Tibial artery (tissue), 4 donors: Measurements from ENCODE around the gene MAPRE2.

Source experiments
- DNase-seq, 2 donors: peaks; one replicate each; pipeline ENCODE4 v3.0.0-alpha.2; 2019
- H3K27ac ChIP-seq, 2 donors: fragments of 200-600 bp; sonication (generic) in 1 of 2; 1 replicate in 1 of 2; 2 replicates in 1 of 2; pipeline ENCODE4 v1.5.1; 2018 to 2019; ENCODE audit warnings: mild to moderate bottlenecking in 1 of 2
- H3K27me3 ChIP-seq, 2 donors: fragments of 200-600 bp; sonication (generic) in 1 of 2; one replicate each; pipeline versions ENCODE4 v1.5.1 to v1.6.0; 2016 to 2019
- H3K36me3 ChIP-seq, 3 donors: fragments of 200-600 bp; sonication (generic) in 2 of 3; one replicate each; pipeline ENCODE4 v1.5.1; 2016 to 2019; ENCODE audit warnings: mild to moderate bottlenecking in 2 of 3
- H3K4me1 ChIP-seq, 4 donors: fragments of 200-600 bp; sonication (generic) in 2 of 4; 1 replicate in 3 of 4; 2 replicates in 1 of 4; pipeline ENCODE4 v1.5.1; 2016 to 2019
- H3K4me3 ChIP-seq, 2 donors: fragments of 200-600 bp; sonication (generic) in 1 of 2; 1 replicate in 1 of 2; 2 replicates in 1 of 2; pipeline ENCODE4 v1.5.1; 2018 to 2019; ENCODE audit warnings: mild to moderate bottlenecking in 2 of 2
- H3K9me3 ChIP-seq, 3 donors: fragments of 200-600 bp; sonication (generic) in 1 of 3; one replicate each; pipeline ENCODE4 v1.5.1; 2016 to 2019
- CTCF ChIP-seq, 2 experiments: fragments of 200-600 bp in 1 of 2; fragments of 450-650 bp in 1 of 2; IDR thresholded peaks; one replicate each; pipeline ENCODE4 v1.5.1; 2017 to 2019; ENCODE audit warnings: antibody characterized with exemption in 2 of 2, mild to moderate bottlenecking in 1 of 2, moderate library complexity in 1 of 2
- intact Hi-C: fragments of 100-400 bp; cut with DNase I; formaldehyde crosslinking; loops from one replicate; pipeline ENCODE4 v1.15.0; 2023; ENCODE audit warnings: low total_unique reads

MAPRE2 gene

DNA sequence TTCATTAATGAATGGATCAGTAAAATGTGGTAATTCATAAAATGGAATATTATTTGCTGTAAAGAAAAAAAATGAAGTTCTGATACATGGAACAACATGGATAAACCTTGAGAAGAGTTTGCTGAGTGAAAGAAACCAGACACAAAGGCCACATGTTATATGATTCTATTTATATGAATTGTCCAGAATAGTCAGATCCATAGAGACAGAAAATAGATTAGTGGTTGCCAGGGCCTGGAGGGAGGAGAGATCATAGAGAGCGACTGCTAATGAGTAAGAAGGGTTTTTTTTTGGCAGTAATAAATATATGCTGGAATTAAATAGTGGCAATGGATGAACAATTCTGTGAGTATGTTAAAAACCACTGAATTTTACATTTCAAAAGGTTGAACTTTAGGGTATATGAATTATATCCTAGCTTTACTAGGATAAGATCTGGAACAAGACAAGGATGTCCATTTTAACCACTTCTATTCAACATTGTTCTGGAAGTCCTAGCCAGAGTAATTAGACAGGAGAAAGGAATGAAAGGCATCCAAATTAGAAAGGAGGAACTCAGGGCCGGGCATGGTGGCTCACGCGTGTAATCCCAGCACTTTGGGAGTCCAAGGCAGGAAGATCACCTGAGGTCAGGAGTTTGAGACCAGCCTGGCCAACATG lies 48.8 kb downstream of the MAPRE2 start:
- Histone ChIP-seq H3K27ac (no peak overlapping the region), H3K27me3 (no peaks in the 10 kb centered on the region), H3K4me3 (no peak overlapping the region), H3K4me1 (peaks cover 0 to 67% (median 18%) of the 10 kb centered on the region in 4 donors), H3K9me3 (no peaks in the 10 kb centered on the region), H3K36me3 (no peaks in the 10 kb centered on the region)
- TF ChIP-seq CTCF (IDR thresholded peaks at IDR 0.05), result no peak
- intact Hi-C loops, result no loop called here
- no peak for DNase-seq

DNA sequence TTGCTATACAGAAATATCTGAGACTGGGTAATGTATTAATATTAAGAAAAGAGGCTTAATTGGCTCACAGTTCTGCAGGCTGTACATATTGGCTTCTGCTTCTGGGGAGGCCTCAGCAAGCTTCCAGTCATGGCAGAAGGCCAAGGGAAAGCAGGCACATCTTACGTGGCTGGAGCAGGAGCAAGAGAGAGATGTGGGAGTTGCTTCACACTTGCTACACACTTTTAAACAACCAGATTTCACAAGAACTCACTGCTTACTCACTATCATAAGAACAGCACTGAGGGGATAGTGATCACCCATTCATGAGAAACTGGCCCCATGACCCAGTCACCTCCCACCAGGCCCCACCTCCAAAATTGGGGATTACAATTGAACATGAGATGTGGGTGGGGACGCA lies 50.6 kb downstream of the MAPRE2 start:
- Histone ChIP-seq H3K4me3 (no peak overlapping the region), H3K27ac (no peak overlapping the region), H3K27me3 (no peaks in the 10 kb centered on the region), H3K36me3 (no peaks in the 10 kb centered on the region), H3K4me1 (peaks cover 0 to 64% (median 17%) of the 10 kb centered on the region in 4 donors), H3K9me3 (no peaks in the 10 kb centered on the region)
- no peak for DNase-seq
- no peak for TF ChIP-seq CTCF (IDR thresholded peaks at IDR 0.05)
- intact Hi-C loops, result no loop called here

DNA sequence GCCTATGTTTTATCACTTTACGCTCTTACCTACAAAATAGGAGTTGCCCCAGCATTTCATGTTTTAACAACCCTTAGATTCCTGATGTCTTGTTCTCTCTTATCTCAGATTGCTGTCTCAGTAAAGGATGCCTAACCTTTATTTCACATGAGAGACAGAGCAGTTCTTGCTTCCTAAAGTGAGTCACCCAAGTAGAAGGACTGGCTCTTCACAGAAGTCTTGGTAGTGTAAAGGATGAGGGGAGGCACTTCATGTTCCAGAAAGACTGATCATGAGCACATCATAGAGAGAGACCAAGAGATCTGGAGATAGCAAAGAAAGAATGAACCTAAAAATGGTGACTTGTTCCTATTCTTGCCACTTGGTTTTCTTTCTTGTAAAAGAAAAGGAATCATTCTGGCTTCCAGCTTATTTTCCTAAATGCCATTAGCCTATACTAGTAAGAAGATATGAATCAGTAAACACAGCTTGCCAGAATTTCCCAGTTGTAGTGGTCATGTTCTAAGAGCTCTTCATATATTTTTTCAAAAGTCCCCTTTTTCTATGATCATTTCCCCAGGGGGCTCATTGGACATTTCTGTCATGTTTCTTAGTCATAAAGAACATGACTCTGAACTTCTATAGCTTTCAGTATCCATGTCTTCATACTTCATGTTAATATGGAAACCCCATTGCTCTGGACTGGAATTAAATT lies 54.9 kb downstream of the MAPRE2 start:
- no peak for TF ChIP-seq CTCF (IDR thresholded peaks at IDR 0.05)
- intact Hi-C loops, result no loop called here

DNA sequence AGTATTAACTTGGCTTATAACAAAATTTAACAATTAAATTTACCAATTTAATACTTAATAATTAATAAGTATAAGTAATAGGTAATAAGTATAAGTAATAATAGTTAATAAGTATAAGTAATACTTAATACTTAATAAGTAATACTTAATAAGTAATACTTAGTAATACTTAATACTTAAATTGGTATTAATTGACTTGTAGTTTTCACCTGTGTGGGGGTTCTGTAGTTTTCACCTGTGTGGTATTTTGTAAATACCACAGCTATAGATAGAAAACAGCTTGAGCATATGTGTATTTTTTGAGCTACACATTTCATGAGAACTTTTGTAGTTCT lies 55.4 kb downstream of the MAPRE2 start:
- Histone ChIP-seq H3K36me3 (peaks cover 0 to 7% (median 3%) of the 10 kb centered on the region in 3 donors), H3K4me1 (peaks cover 0 to 46% (median 7%) of the 10 kb centered on the region in 4 donors), H3K9me3 (no peaks in the 10 kb centered on the region), H3K4me3 (no peak overlapping the region), H3K27me3 (no peaks in the 10 kb centered on the region), H3K27ac (peak overlapping the region in 1 of 2 donors; percentile 6)
- no peak for DNase-seq
- TF ChIP-seq CTCF (IDR thresholded peaks at IDR 0.05), result no peak
- intact Hi-C loops, result no loop called here

More for the DNA sequence above, 54.9 kb downstream of the MAPRE2 start:
- peak overlapping the region in 1 of 2 donors; percentile 6 for H3K27ac ChIP-seq
- DNase-seq, result no peak
- H3K9me3 ChIP-seq, result no peaks in the 10 kb centered on the region
- no peaks in the 10 kb centered on the region for H3K27me3 ChIP-seq
- no peak overlapping the region for H3K4me3 ChIP-seq
- peaks cover 0 to 7% (median 0%) of the 10 kb centered on the region in 3 donors for H3K36me3 ChIP-seq
- H3K4me1 ChIP-seq, result peaks cover 0 to 46% (median 7%) of the 10 kb centered on the region in 4 donors

- H3K9me3 ChIP-seq, result no peaks in the 10 kb centered on the region
- DNase-seq, result no peak
- H3K27me3 ChIP-seq, result no peaks in the 10 kb centered on the region
- intact Hi-C loops, result no loop called here
- peaks cover 0 to 48% (median 7%) of the 10 kb centered on the region in 4 donors for H3K4me1 ChIP-seq
- peaks cover 0 to 7% (median 4%) of the 10 kb centered on the region in 3 donors for H3K36me3 ChIP-seq
- no peak overlapping the region for H3K4me3 ChIP-seq
- TF ChIP-seq CTCF (IDR thresholded peaks at IDR 0.05), result no peak
- H3K27ac ChIP-seq, result no peak overlapping the region
Observed at GRCh38 chr18:35097195-35097594, 56.0 kb downstream of the MAPRE2 start.
